Neural progenitor cell (in vitro differentiated cells): Measurements from ENCODE around the gene TPP1.

Experiments
- CTCF ChIP-seq: fragments of 200-600 bp; sonication (generic); IDR thresholded peaks from 2 replicates; pipeline ENCODE4 v1.5.1; 2017; ENCODE audit warnings: antibody characterized with exemption, mild to moderate bottlenecking
- EZH2 ChIP-seq: fragments of 200-600 bp; sonication (generic); IDR thresholded peaks from 2 replicates; pipeline ENCODE4 v1.6.1; 2017; ENCODE audit warnings: antibody characterized with exemption, mild to moderate bottlenecking, moderate library complexity

- TF ChIP-seq CTCF (no peak), EZH2 (no peak)
Measured at GRCh38 chr11:6653097-6653496, 33.9 kb upstream of the TPP1 start.
